Neuronal stem cell (in vitro differentiated cells): ENCODE results near the gene KCNG4.

Experiments
- DNase-seq: peaks from one replicate; pipeline ENCODE4 v3.0.0-alpha.2; 2013; ENCODE audit warnings: low spot score
- H2AFZ ChIP-seq: one replicate; pipeline ENCODE4 v1.6.1; 2013; ENCODE audit warnings: mild to moderate bottlenecking, low read length, inconsistent platforms
- H2AK5ac ChIP-seq: 2 replicates; pipeline ENCODE4 v1.6.1; 2013; ENCODE audit warnings: low read depth, mild to moderate bottlenecking, inconsistent platforms, low read length, moderate library complexity, mixed read lengths
- H2BK120ac ChIP-seq: 2 replicates; pipeline ENCODE4 v1.6.1; 2013; ENCODE audit warnings: low read depth, mild to moderate bottlenecking, inconsistent platforms, low read length, moderate library complexity, mixed read lengths
- H2BK12ac ChIP-seq: one replicate; pipeline ENCODE4 v1.6.1; 2013; ENCODE audit warnings: low read length, inconsistent platforms
- H2BK15ac ChIP-seq: 2 replicates; pipeline ENCODE4 v1.6.1; 2013; ENCODE audit warnings: mild to moderate bottlenecking, low read length, inconsistent platforms, mixed read lengths
- H2BK5ac ChIP-seq: one replicate; pipeline ENCODE4 v1.6.1; 2013; ENCODE audit warnings: inconsistent platforms, mild to moderate bottlenecking, low read length, moderate library complexity
- H3K14ac ChIP-seq: one replicate; pipeline ENCODE4 v1.6.1; 2013; ENCODE audit warnings: low read length, inconsistent platforms
- H3K18ac ChIP-seq: 2 replicates; pipeline ENCODE4 v1.6.1; 2013; ENCODE audit warnings: low read length, inconsistent platforms
- H3K23ac ChIP-seq: 2 replicates; pipeline ENCODE4 v1.6.1; 2013; ENCODE audit warnings: low read depth, mild to moderate bottlenecking, mixed read lengths, low read length, inconsistent platforms; ENCODE audit not compliant: poor library complexity
- H3K27ac ChIP-seq: replicated peaks from 3 replicates; pipeline ENCODE4 v1.5.1; 2013; ENCODE audit warnings: low read length, inconsistent platforms
- H3K27me3 ChIP-seq, 3 experiments: 2 replicates each; pipeline ENCODE4 v1.6.1; 2013; ENCODE audit warnings: low read length in 3 of 3, mild to moderate bottlenecking in 2 of 3, inconsistent platforms in 1 of 3, low read depth in 1 of 3, mixed read lengths in 1 of 3, moderate library complexity in 1 of 3; ENCODE audit not compliant: control insufficient read depth in 3 of 3, insufficient read depth in 3 of 3
- H3K36me3 ChIP-seq, 2 donors: replicated peaks in 1 of 2; 2 replicates each; pipeline ENCODE4 v1.6.1; 2013; ENCODE audit warnings: low read length in 2 of 2; ENCODE audit not compliant: control insufficient read depth in 2 of 2, insufficient read depth in 2 of 2
- H3K4ac ChIP-seq: 2 replicates; pipeline ENCODE4 v1.6.1; 2013; ENCODE audit warnings: inconsistent platforms, mild to moderate bottlenecking, low read length, moderate library complexity
- H3K4me1 ChIP-seq, 2 donors: 1 replicate in 1 of 2; 2 replicates in 1 of 2; pipeline ENCODE4 v1.6.1; 2013; ENCODE audit warnings: low read length in 2 of 2, low read depth in 1 of 2; ENCODE audit not compliant: control insufficient read depth in 2 of 2, insufficient read depth in 1 of 2
- H3K4me2 ChIP-seq: one replicate; pipeline ENCODE4 v1.6.1; 2013; ENCODE audit warnings: mild to moderate bottlenecking, low read length, inconsistent platforms; ENCODE audit not compliant: insufficient read depth, poor library complexity, severe bottlenecking
- H3K4me3 ChIP-seq, 2 donors: 2 replicates each; pipeline ENCODE4 v1.5.1; 2013; ENCODE audit warnings: low read length in 2 of 2, mild to moderate bottlenecking in 2 of 2, inconsistent platforms in 1 of 2, moderate library complexity in 1 of 2
- H3K79me1 ChIP-seq: one replicate; pipeline ENCODE4 v1.6.1; 2013; ENCODE audit warnings: low read depth, mild to moderate bottlenecking, inconsistent platforms, low read length, moderate library complexity
- H3K9ac ChIP-seq: one replicate; pipeline ENCODE4 v1.6.1; 2013; ENCODE audit warnings: mild to moderate bottlenecking, low read depth, low read length, inconsistent platforms; ENCODE audit not compliant: poor library complexity
- H3K9me3 ChIP-seq, 2 donors: replicated peaks in 1 of 2; 2 replicates each; pipeline versions ENCODE3 to v1.6.1; 2013; ENCODE audit warnings: low read length in 2 of 2, mild to moderate bottlenecking in 2 of 2, inconsistent platforms in 1 of 2, low read depth in 1 of 2, mixed read lengths in 1 of 2, moderate library complexity in 1 of 2; ENCODE audit not compliant: control insufficient read depth in 2 of 2, insufficient read depth in 1 of 2
- H4K8ac ChIP-seq: one replicate; pipeline ENCODE4 v1.6.1; 2013; ENCODE audit warnings: low read depth, mild to moderate bottlenecking, inconsistent platforms, low read length, moderate library complexity
- H4K91ac ChIP-seq: one replicate; pipeline ENCODE4 v1.6.1; 2013; ENCODE audit warnings: low read length, low read depth, mild to moderate bottlenecking, inconsistent platforms; ENCODE audit not compliant: poor library complexity
- WGBS, 2 donors: extraction: QIAGEN DNeasy Blood & Tissue Kit; methylation state at CpG; one replicate each; pipeline ENCODE4 v1.1.7; 2013; ENCODE audit warnings: missing lambda C conversion rate in 2 of 2, mixed read lengths in 1 of 2; ENCODE audit not compliant: insufficient read length in 2 of 2, insufficient replicate concordance in 1 of 2; ENCODE audit errors: extremely low coverage in 2 of 2; 5-methylcytosine and 5-hydroxymethylcytosine counted together

The KCNG4 gene

DNA sequence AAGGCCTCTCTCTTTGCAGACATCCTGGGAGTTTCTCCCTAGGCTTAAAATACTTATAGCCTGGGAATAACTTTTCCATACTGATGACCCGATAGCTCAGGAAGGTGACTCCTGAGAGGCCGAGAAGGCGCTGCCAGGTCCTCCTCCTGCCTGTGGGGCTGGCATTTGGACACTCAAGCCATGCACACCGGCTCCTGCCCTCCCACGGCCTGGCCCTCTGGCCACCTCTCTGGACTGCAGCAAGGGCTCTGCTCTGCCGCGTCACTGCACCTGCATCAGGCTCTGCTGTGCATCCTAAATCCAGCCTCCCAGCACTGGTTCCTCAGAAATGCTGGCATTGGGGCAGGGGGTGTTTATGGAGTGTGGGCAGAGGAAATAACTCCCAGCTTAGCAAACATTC lies 14.2 kb downstream of the KCNG4 start:
- peak overlapping the region; percentile 49 for H3K18ac ChIP-seq

DNA sequence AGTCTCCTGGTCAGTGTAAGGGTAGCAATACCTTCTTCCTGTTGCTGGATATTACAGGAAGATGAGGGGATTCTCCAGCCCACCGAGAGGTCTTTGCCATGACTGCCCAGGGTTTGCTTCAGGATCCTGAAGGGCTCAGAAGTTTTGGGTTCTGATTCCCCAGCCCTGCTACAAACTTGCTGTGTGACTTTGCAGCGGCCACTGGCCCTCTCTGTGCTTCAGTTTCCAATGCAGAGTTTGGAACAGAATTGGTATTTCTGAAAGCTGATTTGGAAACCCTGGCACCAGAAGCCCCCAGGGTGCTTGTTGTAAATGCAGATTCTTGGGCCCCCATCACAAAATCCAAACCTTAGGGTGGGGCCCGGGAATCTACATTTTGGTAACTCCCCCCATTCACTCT lies 14.7 kb downstream of the KCNG4 start:
- Histone ChIP-seq H3K18ac (no peak overlapping the region), H3K4me3 (no peak overlapping the region), H2AFZ (no peak overlapping the region), H3K4me2 (no peak overlapping the region), H3K79me1 (peaks cover 3% of the 10 kb centered on the region), H3K36me3 (no peaks in the 10 kb centered on the region), H3K4me1 (peaks cover 6 to 10% of the 10 kb centered on the region in 2 donors), H4K8ac (no peak overlapping the region), H3K27me3 (peaks cover 0 to 5% (median 0%) of the 10 kb centered on the region in 3 experiments), H3K14ac (no peak overlapping the region), H2BK12ac (no peak overlapping the region), H3K4ac (no peak overlapping the region), H3K27ac (no peak overlapping the region), H3K9ac (no peak overlapping the region), H4K91ac (no peak overlapping the region), H2BK15ac (no peak overlapping the region), H3K23ac (no peak overlapping the region), H3K9me3 (no peaks in the 10 kb centered on the region), H2AK5ac (no peak overlapping the region), H2BK120ac (no peak overlapping the region), H2BK5ac (no peak overlapping the region)
- no CpG with 5 or more reads among the region's 3 CpGs for WGBS, 2 donors
- DNase-seq = no peak

More for the DNA sequence above, 14.2 kb downstream of the KCNG4 start:
- Histone ChIP-seq H3K4me1 (peaks cover 6 to 10% of the 10 kb centered on the region in 2 donors), H2BK5ac (no peak overlapping the region), H2BK15ac (no peak overlapping the region), H3K4me3 (peak overlapping the region in 1 of 2 donors; percentile 16), H3K27ac (no peak overlapping the region), H4K91ac (no peak overlapping the region), H2AK5ac (no peak overlapping the region), H3K4ac (no peak overlapping the region), H2BK12ac (no peak overlapping the region), H3K9ac (no peak overlapping the region), H3K4me2 (no peak overlapping the region), H3K27me3 (peaks cover 0 to 5% (median 0%) of the 10 kb centered on the region in 3 experiments), H2BK120ac (peak overlapping the region; percentile 1), H2AFZ (no peak overlapping the region), H3K79me1 (peaks cover 3% of the 10 kb centered on the region), H3K23ac (no peak overlapping the region), H3K36me3 (no peaks in the 10 kb centered on the region), H3K14ac (no peak overlapping the region), H3K9me3 (no peaks in the 10 kb centered on the region), H4K8ac (no peak overlapping the region)
- no CpG with 5 or more reads among the region's 7 CpGs for WGBS, 2 donors
- DNase-seq = no peak

DNA sequence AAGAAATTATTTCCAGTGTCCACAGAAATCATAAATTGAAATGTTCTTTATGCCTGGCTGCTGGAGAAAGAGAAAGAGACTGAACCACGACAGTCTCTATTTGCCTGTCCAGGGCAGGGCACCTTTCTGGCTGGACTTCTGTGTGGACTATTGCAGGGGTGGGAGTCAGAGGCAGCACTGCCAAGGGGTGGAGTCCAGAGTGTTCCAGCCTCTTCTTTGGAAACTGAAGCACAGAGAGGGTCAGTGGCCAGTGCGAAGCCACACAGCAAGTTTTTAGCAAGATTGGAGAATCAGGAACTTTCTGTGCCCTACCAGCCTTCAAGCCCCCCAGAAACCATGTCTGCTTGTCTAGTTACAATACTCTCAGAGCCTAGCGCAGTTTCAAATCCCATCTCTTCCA lies 15.3 kb downstream of the KCNG4 start:
- Histone ChIP-seq H3K9me3 (no peaks in the 10 kb centered on the region), H2AK5ac (no peak overlapping the region), H2BK15ac (no peak overlapping the region), H3K4me2 (no peak overlapping the region), H2BK120ac (no peak overlapping the region), H3K14ac (no peak overlapping the region), H2AFZ (no peak overlapping the region), H2BK5ac (no peak overlapping the region), H4K8ac (no peak overlapping the region), H3K4me3 (no peak overlapping the region), H3K79me1 (peaks cover 3% of the 10 kb centered on the region), H3K23ac (no peak overlapping the region), H4K91ac (no peak overlapping the region), H3K27me3 (peaks cover 0 to 5% (median 0%) of the 10 kb centered on the region in 3 experiments), H3K18ac (no peak overlapping the region), H3K4me1 (peaks cover 6 to 10% of the 10 kb centered on the region in 2 donors), H2BK12ac (no peak overlapping the region), H3K27ac (no peak overlapping the region), H3K9ac (no peak overlapping the region), H3K4ac (no peak overlapping the region), H3K36me3 (no peaks in the 10 kb centered on the region)
- no peak for DNase-seq
- WGBS, 2 donors = no CpG with 5 or more reads among the region's 3 CpGs

DNA sequence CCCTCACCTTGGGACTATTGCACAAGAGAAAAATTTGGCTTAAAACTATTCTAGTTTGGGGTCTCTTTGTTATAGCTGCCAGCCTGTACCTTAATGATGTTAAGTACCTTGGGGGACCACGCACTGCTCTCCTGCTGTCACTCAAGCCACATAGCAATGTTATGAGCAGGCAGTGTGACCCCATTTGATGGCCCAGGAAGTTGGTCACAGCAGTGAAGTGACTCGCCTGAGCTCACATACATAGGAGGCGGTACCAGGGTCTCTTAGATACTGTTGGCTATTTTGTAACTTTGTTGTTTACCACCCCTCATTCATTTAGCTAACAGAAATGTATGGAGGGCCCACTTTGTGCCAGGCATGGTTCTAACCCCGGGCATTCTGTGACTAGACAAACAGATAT lies 16.4 kb downstream of the KCNG4 start:
- H3K36me3 ChIP-seq = no peaks in the 10 kb centered on the region
- H2AFZ ChIP-seq = no peak overlapping the region
- no peak overlapping the region for H3K4ac ChIP-seq
- H3K9ac ChIP-seq = no peak overlapping the region
- peaks cover 3% of the 10 kb centered on the region for H3K79me1 ChIP-seq
- H2BK15ac ChIP-seq = no peak overlapping the region
- no peak overlapping the region for H2BK120ac ChIP-seq
- H3K23ac ChIP-seq = no peak overlapping the region
- WGBS, 2 donors = no CpG with 5 or more reads among the region's 4 CpGs
- no peak overlapping the region for H3K14ac ChIP-seq
- no peak overlapping the region for H2BK12ac ChIP-seq
- H4K8ac ChIP-seq = no peak overlapping the region
- peaks cover 8 to 14% of the 10 kb centered on the region in 2 donors for H3K4me1 ChIP-seq
- no peak overlapping the region for H3K4me3 ChIP-seq
- H4K91ac ChIP-seq = no peak overlapping the region
- H3K18ac ChIP-seq = no peak overlapping the region
- H2AK5ac ChIP-seq = no peak overlapping the region
- no peak for DNase-seq
- H3K27me3 ChIP-seq = peaks cover 0 to 5% (median 0%) of the 10 kb centered on the region in 3 experiments
- H3K9me3 ChIP-seq = no peaks in the 10 kb centered on the region
- no peak overlapping the region for H3K4me2 ChIP-seq
- H3K27ac ChIP-seq = no peak overlapping the region
- no peak overlapping the region for H2BK5ac ChIP-seq
